Measurements from ENCODE around the gene ERBB4.

DNA sequence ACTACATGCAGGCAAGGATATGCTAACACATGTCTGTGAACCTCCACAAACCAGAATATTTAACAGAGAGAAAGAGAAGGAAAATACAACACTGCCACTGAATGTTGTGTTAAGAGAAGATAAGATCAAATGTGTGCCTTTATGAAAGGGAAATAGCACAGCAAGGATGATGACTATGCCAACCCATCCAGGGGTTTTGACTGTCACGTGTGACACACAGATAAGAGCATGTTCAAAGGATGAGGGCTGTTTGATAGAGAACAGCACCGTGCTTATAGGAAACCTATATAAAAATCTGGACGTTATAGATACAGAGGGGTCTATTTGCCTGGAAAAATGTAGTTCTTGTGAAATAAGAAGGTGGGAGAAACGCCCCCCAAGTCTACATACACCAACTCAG, 1070.4 kb downstream of the ERBB4 start:
- TF ChIP-seq CTCF (IDR thresholded peaks at IDR 0.05) (no peak), POLR2A (IDR thresholded peaks at IDR 0.05) (no peak)

Measured in breast epithelium (tissue), 3 donors.